ENCODE data around the gene PKD1L1. TPM values are rescaled to one million over a fixed set of nuclear protein-coding genes. Genes with fewer than 3 reads are reported as not detected.

The PKD1L1 gene
- total RNA-seq, 1 donor from 2014 or later, result 0.40 TPM

- ATAC-seq (ENCODE audit: low read depth) (no peak), DNase-seq (no peak)
- POLR2A ChIA-PET, result no interaction called here
- CTCF ChIA-PET, result no interaction called here
- intact Hi-C loops (cut with micrococcal nuclease), result loop anchor here (10.0 kb wide), 1 partner anchor 1913 kb away; no protein-coding TSS in a partner anchor
- Mint-ChIP-seq H3K4me3 (no peak overlapping the region), H3K27me3 (peaks cover 3% of the 10 kb centered on the region), H3K9me3 (no peaks in the 10 kb centered on the region), H3K27ac (no peak overlapping the region), H3K4me1 (peaks cover 20% of the 10 kb centered on the region), H3K36me3 (ENCODE audit: low read depth) (no peaks in the 10 kb centered on the region)
- no peak for TF ChIP-seq CTCF (IDR thresholded peaks at IDR 0.05)
Measured at GRCh38 chr7:47942132-47942531, 6.1 kb downstream of the PKD1L1 start.

GRCh38 chr7:47941136-47941844 lies 7.0 kb downstream of the PKD1L1 start:
- peaks cover 28% of the 10 kb centered on the region for H3K4me1 Mint-ChIP-seq
- no peak overlapping the region for H3K4me3 Mint-ChIP-seq
- ATAC-seq (ENCODE audit: low read depth), result no peak
- peaks cover 3% of the 10 kb centered on the region for H3K27me3 Mint-ChIP-seq
- no peaks in the 10 kb centered on the region for H3K36me3 Mint-ChIP-seq (ENCODE audit: low read depth)
- H3K27ac Mint-ChIP-seq, result no peak overlapping the region
- ChIA-PET CTCF (no interaction called here), POLR2A (interaction anchor here (0.9 kb wide), 1 partner anchor 12 kb away, joined by 3 read pairs; no protein-coding TSS in a partner anchor)
- no peak for DNase-seq
- intact Hi-C loops (cut with micrococcal nuclease), result loop anchor here (10.0 kb wide), 1 partner anchor 1914 kb away; no protein-coding TSS in a partner anchor
- H3K9me3 Mint-ChIP-seq, result no peaks in the 10 kb centered on the region
- no peak for TF ChIP-seq CTCF (IDR thresholded peaks at IDR 0.05)

GRCh38 chr7:47940088-47941013 lies 7.9 kb downstream of the PKD1L1 start:
- Mint-ChIP-seq H3K27me3 (peaks cover 3% of the 10 kb centered on the region), H3K36me3 (ENCODE audit: low read depth) (no peaks in the 10 kb centered on the region), H3K9me3 (no peaks in the 10 kb centered on the region), H3K27ac (no peak overlapping the region), H3K4me1 (peaks cover 35% of the 10 kb centered on the region), H3K4me3 (no peak overlapping the region)
- POLR2A ChIA-PET, result interaction anchor here (0.6 to 3.0 kb wide), 3 partner anchors 11 to 148 kb away, joined by 3 to 9 read pairs (median 3); partner anchors contain the start of gene UPP1
- DNase-seq (no peak), ATAC-seq (ENCODE audit: low read depth) (no peak)
- intact Hi-C loops (cut with micrococcal nuclease), result loop anchor here (10.0 kb wide), 1 partner anchor 1914 kb away; no protein-coding TSS in a partner anchor
- TF ChIP-seq CTCF (IDR thresholded peaks at IDR 0.05), result no peak
- CTCF ChIA-PET, result interaction anchor here (1.6 to 3.0 kb wide), 3 partner anchors 121 to 674 kb away, joined by 4 to 19 read pairs (median 15); no protein-coding TSS in a partner anchor

GRCh38 chr7:47939425-47940036 lies 8.7 kb downstream of the PKD1L1 start:
- Mint-ChIP-seq H3K4me1 (peaks cover 35% of the 10 kb centered on the region), H3K36me3 (ENCODE audit: low read depth) (no peaks in the 10 kb centered on the region), H3K4me3 (no peak overlapping the region), H3K27me3 (no peaks in the 10 kb centered on the region), H3K27ac (no peak overlapping the region), H3K9me3 (no peaks in the 10 kb centered on the region)
- ChIA-PET CTCF (interaction anchor here (1.0 to 3.0 kb wide), 8 partner anchors 8 to 673 kb away, joined by 3 to 21 read pairs (median 9); partner anchors contain the start of gene PKD1L1), POLR2A (interaction anchor here (3.0 to 3.1 kb wide), 2 partner anchors 11 to 149 kb away, joined by 9 to 50 read pairs; partner anchors contain the start of gene UPP1)
- intact Hi-C loops (cut with micrococcal nuclease), result loop anchor here (2.0 to 10.0 kb wide), 5 partner anchors 98 to 1915 kb away; partner anchors contain the start of genes C7orf57 and TNS3
- no peak for TF ChIP-seq CTCF (IDR thresholded peaks at IDR 0.05)
- ATAC-seq (ENCODE audit: low read depth) (no peak), DNase-seq (no peak)

Measured in activated B cell treated with CpG ODN at 0.5 μM for 24 hours (primary cell).